ENCODE results near the gene ZDHHC15.

- TF ChIP-seq, protein P1, sequence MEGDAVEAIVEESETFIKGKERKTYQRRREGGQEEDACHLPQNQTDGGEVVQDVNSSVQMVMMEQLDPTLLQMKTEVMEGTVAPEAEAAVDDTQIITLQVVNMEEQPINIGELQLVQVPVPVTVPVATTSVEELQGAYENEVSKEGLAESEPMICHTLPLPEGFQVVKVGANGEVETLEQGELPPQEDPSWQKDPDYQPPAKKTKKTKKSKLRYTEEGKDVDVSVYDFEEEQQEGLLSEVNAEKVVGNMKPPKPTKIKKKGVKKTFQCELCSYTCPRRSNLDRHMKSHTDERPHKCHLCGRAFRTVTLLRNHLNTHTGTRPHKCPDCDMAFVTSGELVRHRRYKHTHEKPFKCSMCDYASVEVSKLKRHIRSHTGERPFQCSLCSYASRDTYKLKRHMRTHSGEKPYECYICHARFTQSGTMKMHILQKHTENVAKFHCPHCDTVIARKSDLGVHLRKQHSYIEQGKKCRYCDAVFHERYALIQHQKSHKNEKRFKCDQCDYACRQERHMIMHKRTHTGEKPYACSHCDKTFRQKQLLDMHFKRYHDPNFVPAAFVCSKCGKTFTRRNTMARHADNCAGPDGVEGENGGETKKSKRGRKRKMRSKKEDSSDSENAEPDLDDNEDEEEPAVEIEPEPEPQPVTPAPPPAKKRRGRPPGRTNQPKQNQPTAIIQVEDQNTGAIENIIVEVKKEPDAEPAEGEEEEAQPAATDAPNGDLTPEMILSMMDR (IDR thresholded peaks at IDR 0.05), result no peak
- no peak for TF ChIP-seq POLR2A (IDR thresholded peaks at IDR 0.05)
- no peak for TF ChIP-seq POLR2AphosphoS5 (IDR thresholded peaks at IDR 0.05)
These were observed 187.7 kb downstream of the ZDHHC15 start for GRCh38 chrX:75335127-75335458.
